Neuronal stem cell (in vitro differentiated cells): ENCODE data around the gene NAV2.

Experiments
- DNase-seq: peaks from one replicate; pipeline ENCODE4 v3.0.0-alpha.2; 2013; ENCODE audit warnings: low spot score
- H2AFZ ChIP-seq: one replicate; pipeline ENCODE4 v1.6.1; 2013; ENCODE audit warnings: mild to moderate bottlenecking, low read length, inconsistent platforms
- H2AK5ac ChIP-seq: 2 replicates; pipeline ENCODE4 v1.6.1; 2013; ENCODE audit warnings: low read depth, mild to moderate bottlenecking, inconsistent platforms, low read length, moderate library complexity, mixed read lengths
- H2BK120ac ChIP-seq: 2 replicates; pipeline ENCODE4 v1.6.1; 2013; ENCODE audit warnings: low read depth, mild to moderate bottlenecking, inconsistent platforms, low read length, moderate library complexity, mixed read lengths
- H2BK12ac ChIP-seq: one replicate; pipeline ENCODE4 v1.6.1; 2013; ENCODE audit warnings: low read length, inconsistent platforms
- H2BK15ac ChIP-seq: 2 replicates; pipeline ENCODE4 v1.6.1; 2013; ENCODE audit warnings: mild to moderate bottlenecking, low read length, inconsistent platforms, mixed read lengths
- H2BK5ac ChIP-seq: one replicate; pipeline ENCODE4 v1.6.1; 2013; ENCODE audit warnings: inconsistent platforms, mild to moderate bottlenecking, low read length, moderate library complexity
- H3K14ac ChIP-seq: one replicate; pipeline ENCODE4 v1.6.1; 2013; ENCODE audit warnings: low read length, inconsistent platforms
- H3K18ac ChIP-seq: 2 replicates; pipeline ENCODE4 v1.6.1; 2013; ENCODE audit warnings: low read length, inconsistent platforms
- H3K23ac ChIP-seq: 2 replicates; pipeline ENCODE4 v1.6.1; 2013; ENCODE audit warnings: low read depth, mild to moderate bottlenecking, mixed read lengths, low read length, inconsistent platforms; ENCODE audit not compliant: poor library complexity
- H3K27ac ChIP-seq: replicated peaks from 3 replicates; pipeline ENCODE4 v1.5.1; 2013; ENCODE audit warnings: low read length, inconsistent platforms
- H3K27me3 ChIP-seq, 3 experiments: 2 replicates each; pipeline ENCODE4 v1.6.1; 2013; ENCODE audit warnings: low read length in 3 of 3, mild to moderate bottlenecking in 2 of 3, inconsistent platforms in 1 of 3, low read depth in 1 of 3, mixed read lengths in 1 of 3, moderate library complexity in 1 of 3; ENCODE audit not compliant: control insufficient read depth in 3 of 3, insufficient read depth in 3 of 3
- H3K36me3 ChIP-seq, 2 donors: replicated peaks in 1 of 2; 2 replicates each; pipeline ENCODE4 v1.6.1; 2013; ENCODE audit warnings: low read length in 2 of 2; ENCODE audit not compliant: control insufficient read depth in 2 of 2, insufficient read depth in 2 of 2
- H3K4ac ChIP-seq: 2 replicates; pipeline ENCODE4 v1.6.1; 2013; ENCODE audit warnings: inconsistent platforms, mild to moderate bottlenecking, low read length, moderate library complexity
- H3K4me1 ChIP-seq, 2 donors: 1 replicate in 1 of 2; 2 replicates in 1 of 2; pipeline ENCODE4 v1.6.1; 2013; ENCODE audit warnings: low read length in 2 of 2, low read depth in 1 of 2; ENCODE audit not compliant: control insufficient read depth in 2 of 2, insufficient read depth in 1 of 2
- H3K4me2 ChIP-seq: one replicate; pipeline ENCODE4 v1.6.1; 2013; ENCODE audit warnings: mild to moderate bottlenecking, low read length, inconsistent platforms; ENCODE audit not compliant: insufficient read depth, poor library complexity, severe bottlenecking
- H3K4me3 ChIP-seq, 2 donors: 2 replicates each; pipeline ENCODE4 v1.5.1; 2013; ENCODE audit warnings: low read length in 2 of 2, mild to moderate bottlenecking in 2 of 2, inconsistent platforms in 1 of 2, moderate library complexity in 1 of 2
- H3K79me1 ChIP-seq: one replicate; pipeline ENCODE4 v1.6.1; 2013; ENCODE audit warnings: low read depth, mild to moderate bottlenecking, inconsistent platforms, low read length, moderate library complexity
- H3K9ac ChIP-seq: one replicate; pipeline ENCODE4 v1.6.1; 2013; ENCODE audit warnings: mild to moderate bottlenecking, low read depth, low read length, inconsistent platforms; ENCODE audit not compliant: poor library complexity
- H3K9me3 ChIP-seq, 2 donors: replicated peaks in 1 of 2; 2 replicates each; pipeline versions ENCODE3 to v1.6.1; 2013; ENCODE audit warnings: low read length in 2 of 2, mild to moderate bottlenecking in 2 of 2, inconsistent platforms in 1 of 2, low read depth in 1 of 2, mixed read lengths in 1 of 2, moderate library complexity in 1 of 2; ENCODE audit not compliant: control insufficient read depth in 2 of 2, insufficient read depth in 1 of 2
- H4K8ac ChIP-seq: one replicate; pipeline ENCODE4 v1.6.1; 2013; ENCODE audit warnings: low read depth, mild to moderate bottlenecking, inconsistent platforms, low read length, moderate library complexity
- H4K91ac ChIP-seq: one replicate; pipeline ENCODE4 v1.6.1; 2013; ENCODE audit warnings: low read length, low read depth, mild to moderate bottlenecking, inconsistent platforms; ENCODE audit not compliant: poor library complexity
- WGBS, 2 donors: extraction: QIAGEN DNeasy Blood & Tissue Kit; methylation state at CpG; one replicate each; pipeline ENCODE4 v1.1.7; 2013; ENCODE audit warnings: missing lambda C conversion rate in 2 of 2, mixed read lengths in 1 of 2; ENCODE audit not compliant: insufficient read length in 2 of 2, insufficient replicate concordance in 1 of 2; ENCODE audit errors: extremely low coverage in 2 of 2; 5-methylcytosine and 5-hydroxymethylcytosine counted together

Gene NAV2

GRCh38 chr11:19753451-19754106 lies 40.9 kb downstream of the NAV2 start:
- no peak overlapping the region for H2BK12ac ChIP-seq
- H3K9me3 ChIP-seq: peaks cover 0 to 5% of the 10 kb centered on the region in 2 donors
- H2AK5ac ChIP-seq: no peak overlapping the region
- no peak for DNase-seq
- no peak overlapping the region for H4K91ac ChIP-seq
- no peak overlapping the region for H3K4me3 ChIP-seq
- no CpG with 5 or more reads among the region's 5 CpGs for WGBS, 2 donors
- H3K4me2 ChIP-seq: no peak overlapping the region
- no peak overlapping the region for H2AFZ ChIP-seq
- no peaks in the 10 kb centered on the region for H3K36me3 ChIP-seq
- no peaks in the 10 kb centered on the region for H3K79me1 ChIP-seq
- H3K18ac ChIP-seq: no peak overlapping the region
- no peak overlapping the region for H2BK5ac ChIP-seq
- H3K4ac ChIP-seq: no peak overlapping the region
- no peak overlapping the region for H2BK15ac ChIP-seq
- no peak overlapping the region for H2BK120ac ChIP-seq
- H3K9ac ChIP-seq: no peak overlapping the region
- H3K27ac ChIP-seq: no peak overlapping the region
- H3K27me3 ChIP-seq: no peaks in the 10 kb centered on the region
- no peak overlapping the region for H4K8ac ChIP-seq
- H3K14ac ChIP-seq: no peak overlapping the region
- peaks cover 11 to 29% of the 10 kb centered on the region in 2 donors for H3K4me1 ChIP-seq
- no peak overlapping the region for H3K23ac ChIP-seq

GRCh38 chr11:19756675-19757475 lies 44.2 kb downstream of the NAV2 start:
- WGBS, 2 donors: no CpG with 5 or more reads among the region's 11 CpGs
- H4K8ac ChIP-seq: no peak overlapping the region

GRCh38 chr11:19759389-19759788 lies 46.8 kb downstream of the NAV2 start:
- no CpG with 5 or more reads among the region's 3 CpGs for WGBS, 2 donors
- peaks cover 11 to 21% of the 10 kb centered on the region in 2 donors for H3K4me1 ChIP-seq
- H2AFZ ChIP-seq: no peak overlapping the region
- H2BK15ac ChIP-seq: no peak overlapping the region
- no peak overlapping the region for H4K91ac ChIP-seq
- H3K36me3 ChIP-seq: no peaks in the 10 kb centered on the region
- no peak overlapping the region for H3K23ac ChIP-seq
- no peak overlapping the region for H3K18ac ChIP-seq
- H2BK5ac ChIP-seq: no peak overlapping the region
- H3K79me1 ChIP-seq: no peaks in the 10 kb centered on the region
- no peak overlapping the region for H2BK120ac ChIP-seq
- H3K9me3 ChIP-seq: no peaks in the 10 kb centered on the region
- H3K4me3 ChIP-seq: no peak overlapping the region
- no peaks in the 10 kb centered on the region for H3K27me3 ChIP-seq
- H3K14ac ChIP-seq: no peak overlapping the region
- H2AK5ac ChIP-seq: no peak overlapping the region
- no peak for DNase-seq
- no peak overlapping the region for H3K27ac ChIP-seq
- H2BK12ac ChIP-seq: no peak overlapping the region
- no peak overlapping the region for H4K8ac ChIP-seq
- no peak overlapping the region for H3K9ac ChIP-seq
- H3K4me2 ChIP-seq: no peak overlapping the region
- no peak overlapping the region for H3K4ac ChIP-seq

More at GRCh38 chr11:19756675-19757475, 44.2 kb downstream of the NAV2 start:
- Histone ChIP-seq H3K4me2 (no peak overlapping the region), H3K9me3 (peaks cover 0 to 3% of the 10 kb centered on the region in 2 donors), H2AK5ac (no peak overlapping the region), H3K4me3 (no peak overlapping the region), H3K18ac (peak overlapping the region; percentile 41), H3K27ac (no peak overlapping the region), H4K91ac (no peak overlapping the region), H3K79me1 (no peaks in the 10 kb centered on the region), H2BK5ac (no peak overlapping the region), H3K27me3 (no peaks in the 10 kb centered on the region), H2AFZ (peak overlapping the region; percentile 79), H3K14ac (no peak overlapping the region), H3K4ac (no peak overlapping the region), H3K36me3 (no peaks in the 10 kb centered on the region), H2BK15ac (no peak overlapping the region), H3K23ac (no peak overlapping the region), H2BK120ac (no peak overlapping the region), H2BK12ac (no peak overlapping the region), H3K9ac (no peak overlapping the region), H3K4me1 (peaks cover 11 to 29% of the 10 kb centered on the region in 2 donors)
- no peak for DNase-seq

GRCh38 chr11:19762266-19762665 lies 49.6 kb downstream of the NAV2 start:
- Histone ChIP-seq H3K23ac (no peak overlapping the region), H3K9ac (no peak overlapping the region), H3K18ac (no peak overlapping the region), H2BK120ac (no peak overlapping the region), H3K4ac (no peak overlapping the region), H3K79me1 (no peaks in the 10 kb centered on the region), H3K4me1 (peaks cover 0 to 2% of the 10 kb centered on the region in 2 donors), H3K4me2 (no peak overlapping the region), H2BK15ac (no peak overlapping the region), H3K9me3 (no peaks in the 10 kb centered on the region), H2BK12ac (no peak overlapping the region), H3K27me3 (no peaks in the 10 kb centered on the region), H2AK5ac (no peak overlapping the region), H3K4me3 (no peak overlapping the region), H2BK5ac (no peak overlapping the region), H3K27ac (no peak overlapping the region), H4K8ac (no peak overlapping the region), H4K91ac (no peak overlapping the region), H2AFZ (no peak overlapping the region), H3K36me3 (no peaks in the 10 kb centered on the region), H3K14ac (no peak overlapping the region)
- no peak for DNase-seq
- no CpG with 5 or more reads among the region's 1 CpG for WGBS, 2 donors
